GM18909 (cell line): Measurements from ENCODE around the gene ATP6V0B.

Experiments
- ATAC-seq: cut with Tn5 transposase; IDR thresholded peaks from one replicate; pipeline ENCODE4 v1.9.1; 2021; ENCODE audit warnings: mild to moderate bottlenecking; ENCODE audit not compliant: unreplicated experiment, poor library complexity

The ATP6V0B gene

DNA sequence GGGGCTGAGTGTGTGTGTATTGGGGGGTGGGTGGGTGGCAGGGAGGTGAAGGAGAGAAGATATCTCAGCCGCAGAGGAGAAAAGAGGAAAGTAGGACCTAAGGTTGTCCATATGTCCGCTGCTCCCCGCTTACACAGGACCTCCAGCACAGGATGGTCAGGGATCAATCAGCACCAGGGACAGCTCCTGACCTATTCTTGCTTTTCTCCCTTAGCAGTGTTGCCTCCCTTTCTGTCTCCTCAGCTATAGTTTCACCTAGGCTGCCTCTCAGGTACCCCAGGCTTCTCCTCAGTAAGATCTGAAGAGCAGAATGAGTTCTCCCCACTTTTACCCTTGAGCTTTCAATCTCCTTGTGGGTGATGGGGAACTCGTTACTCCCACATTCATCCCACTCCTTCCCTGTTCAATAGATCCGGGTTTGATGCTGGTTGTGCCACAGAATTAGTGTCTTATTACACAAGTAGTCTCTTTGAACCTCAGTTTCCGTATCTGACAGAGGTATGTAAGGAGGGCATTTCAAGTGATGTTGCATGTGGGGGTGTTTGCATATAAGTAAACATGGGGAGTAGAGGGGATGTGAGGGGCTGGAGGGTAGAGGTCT, 6.3 kb upstream of the ATP6V0B start:
- ATAC-seq, result no peak

DNA sequence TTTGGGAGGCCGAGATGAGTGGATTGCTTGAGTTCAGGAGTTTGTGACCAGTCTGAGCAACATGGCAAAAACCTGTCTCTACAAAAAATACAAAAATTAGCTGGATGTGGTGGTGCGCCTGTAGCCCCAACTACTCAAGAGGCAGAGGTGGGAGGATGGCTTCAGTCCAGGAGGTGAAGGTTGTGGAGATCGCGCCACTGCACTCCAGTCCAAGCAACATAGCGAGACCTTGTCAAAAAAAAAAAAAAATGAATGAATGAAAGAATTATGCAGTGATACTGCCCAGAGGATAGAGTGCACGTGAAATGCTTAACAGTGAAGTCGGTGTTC, 5.4 kb upstream of the ATP6V0B start:
- no peak for ATAC-seq

DNA sequence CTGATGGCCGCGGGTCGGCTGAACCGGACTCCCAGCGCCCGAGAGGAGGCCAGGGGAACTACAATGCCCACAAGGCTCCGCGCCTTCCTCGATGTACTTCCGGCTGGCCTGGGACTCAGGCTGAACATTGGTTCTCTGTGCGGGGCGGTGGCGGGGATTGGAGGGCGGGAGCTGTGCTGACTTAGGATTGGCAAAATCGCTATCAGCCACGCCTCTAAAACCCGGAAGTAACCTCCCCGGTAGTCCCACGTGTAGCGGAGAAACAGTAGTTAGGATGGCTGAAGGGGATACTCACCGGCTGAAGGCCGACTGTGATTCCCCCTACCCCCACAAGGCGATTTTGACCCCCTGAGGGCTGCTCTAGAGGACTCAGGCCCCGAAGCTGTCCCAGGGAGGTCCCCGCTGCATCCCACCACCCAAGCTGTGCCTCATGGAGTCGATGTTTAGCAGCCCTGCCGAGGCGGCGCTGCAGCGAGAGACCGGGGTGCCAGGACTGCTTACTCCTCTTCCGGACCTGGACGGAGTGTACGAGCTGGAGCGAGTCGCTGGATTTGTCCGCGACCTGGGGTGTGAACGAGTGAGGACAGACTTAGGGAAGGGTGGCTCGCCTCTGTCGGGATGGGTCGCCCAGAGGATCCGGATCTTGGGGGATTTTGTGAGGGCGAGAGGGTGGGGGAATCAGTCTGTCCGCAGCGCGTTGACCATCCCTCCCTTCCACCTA, 4.9 kb upstream of the ATP6V0B start, which contains the start of gene DPH2:
Gene DPH2 (plus strand): TSS at position 265 of the 721 bp plus-strand sequence. CDS start 166 bp downstream, at position 431.
- ATAC-seq, result peak; percentile 82

DNA sequence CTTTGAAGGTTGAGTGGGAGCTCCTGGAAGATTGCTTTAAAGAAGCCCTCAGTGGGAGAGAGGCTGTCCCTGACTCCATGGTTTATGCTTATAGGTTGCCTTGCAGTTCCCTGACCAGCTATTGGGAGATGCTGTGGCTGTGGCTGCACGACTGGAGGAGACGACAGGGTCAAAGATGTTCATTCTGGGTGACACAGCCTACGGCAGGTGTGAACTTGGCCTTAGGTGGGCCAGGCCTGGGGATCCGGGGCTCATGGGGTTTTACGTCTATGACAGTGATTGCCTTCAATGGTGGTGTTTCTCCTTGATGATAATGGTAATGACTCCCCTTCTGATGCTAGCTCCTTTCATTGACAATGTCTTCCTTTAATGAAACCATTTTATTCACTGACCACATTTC, 4.3 kb upstream of the ATP6V0B start:
- no peak for ATAC-seq

DNA sequence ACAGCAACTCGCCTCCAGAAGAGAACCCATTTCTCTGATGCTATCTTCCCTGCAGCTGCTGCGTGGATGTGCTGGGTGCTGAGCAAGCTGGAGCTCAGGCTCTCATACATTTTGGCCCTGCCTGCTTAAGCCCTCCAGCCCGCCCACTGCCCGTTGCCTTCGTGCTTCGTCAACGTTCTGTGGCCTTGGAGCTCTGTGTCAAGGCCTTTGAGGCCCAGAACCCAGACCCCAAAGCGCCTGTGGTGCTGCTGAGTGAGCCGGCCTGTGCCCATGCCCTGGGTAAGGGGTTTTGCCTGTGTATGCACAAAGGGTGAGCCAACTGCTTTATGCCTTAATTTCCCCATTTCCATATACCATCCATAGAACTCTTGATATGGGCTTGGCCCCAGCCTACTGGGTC, 3.8 kb upstream of the ATP6V0B start:
- no peak for ATAC-seq

DNA sequence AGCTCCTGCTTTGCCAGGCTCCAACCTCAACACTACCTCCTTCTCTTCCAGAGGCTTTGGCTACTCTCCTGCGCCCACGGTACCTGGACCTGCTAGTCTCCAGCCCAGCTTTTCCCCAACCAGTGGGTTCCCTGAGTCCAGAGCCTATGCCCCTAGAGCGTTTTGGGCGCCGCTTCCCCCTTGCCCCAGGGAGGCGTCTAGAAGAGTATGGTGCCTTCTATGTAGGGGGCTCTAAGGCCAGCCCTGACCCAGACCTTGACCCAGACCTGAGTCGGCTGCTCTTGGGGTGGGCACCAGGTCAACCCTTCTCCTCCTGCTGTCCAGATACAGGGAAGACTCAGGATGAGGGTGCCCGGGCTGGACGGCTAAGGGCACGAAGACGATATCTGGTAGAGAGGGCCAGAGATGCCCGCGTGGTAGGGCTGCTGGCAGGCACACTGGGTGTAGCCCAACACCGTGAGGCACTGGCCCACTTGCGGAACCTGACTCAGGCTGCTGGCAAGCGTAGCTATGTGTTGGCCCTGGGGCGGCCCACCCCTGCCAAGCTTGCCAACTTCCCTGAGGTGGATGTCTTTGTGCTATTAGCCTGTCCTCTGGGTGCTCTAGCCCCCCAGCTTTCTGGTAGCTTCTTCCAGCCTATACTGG, 3.3 kb upstream of the ATP6V0B start:
- ATAC-seq, result no peak

DNA sequence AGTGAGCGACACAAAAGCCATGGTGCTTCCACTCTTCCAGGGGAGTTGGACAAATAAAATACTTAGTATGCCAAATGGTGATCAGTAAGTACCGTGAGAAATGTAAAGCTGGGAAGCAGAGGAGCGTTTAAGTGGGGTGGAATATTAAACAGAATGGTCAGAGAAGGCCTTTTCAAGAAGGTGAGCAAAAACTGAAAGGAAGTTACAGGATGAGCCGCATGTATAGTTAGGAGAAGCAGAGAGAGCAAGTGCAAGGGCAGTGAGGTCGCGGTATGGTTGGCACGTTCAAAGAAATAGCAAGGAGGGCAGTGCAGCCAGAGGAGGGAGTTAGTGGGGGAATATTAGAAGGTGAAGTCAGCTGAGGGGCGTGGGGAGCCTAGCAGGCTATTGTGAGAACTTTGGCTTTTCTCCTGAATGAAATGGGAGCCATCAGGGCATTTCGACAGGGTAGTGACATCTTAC, 748 bp upstream of the ATP6V0B start:
- ATAC-seq, result peak; percentile 1

DNA sequence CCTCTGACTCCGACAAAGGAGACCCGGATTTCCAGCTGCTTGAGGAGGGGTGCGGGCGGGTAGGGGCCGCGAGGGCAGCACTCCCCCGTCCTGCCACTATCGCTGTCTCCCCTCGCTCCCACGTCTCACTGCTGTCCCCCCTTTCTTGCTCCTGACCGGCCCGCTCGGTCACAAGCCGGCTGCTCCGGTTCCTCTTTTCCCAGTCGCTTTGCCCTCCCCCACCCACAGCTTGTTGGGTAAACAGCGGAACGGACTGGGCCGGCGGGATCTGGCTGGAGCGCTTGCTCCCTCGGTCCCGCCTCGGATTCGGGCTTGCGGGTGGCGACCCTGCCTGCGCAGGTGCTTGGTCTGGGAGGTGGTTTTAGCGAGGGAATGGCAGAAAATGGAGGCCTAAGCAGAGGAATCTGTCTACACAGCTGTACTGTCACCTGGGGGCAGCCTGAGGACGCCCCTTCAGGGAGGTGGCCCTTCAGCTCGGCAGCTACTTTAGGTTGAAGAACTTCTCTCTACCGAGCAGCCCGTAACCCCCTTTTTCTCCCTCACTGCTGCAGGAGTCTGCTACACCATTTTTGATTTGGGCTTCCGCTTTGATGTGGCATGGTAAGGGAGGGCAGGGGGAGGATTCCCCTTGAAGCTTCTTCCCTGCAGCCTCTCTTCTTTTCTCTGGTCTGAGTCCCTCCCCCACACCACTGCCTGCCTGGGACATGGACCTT, 645 bp downstream of the ATP6V0B start:
- ATAC-seq, result no peak

DNA sequence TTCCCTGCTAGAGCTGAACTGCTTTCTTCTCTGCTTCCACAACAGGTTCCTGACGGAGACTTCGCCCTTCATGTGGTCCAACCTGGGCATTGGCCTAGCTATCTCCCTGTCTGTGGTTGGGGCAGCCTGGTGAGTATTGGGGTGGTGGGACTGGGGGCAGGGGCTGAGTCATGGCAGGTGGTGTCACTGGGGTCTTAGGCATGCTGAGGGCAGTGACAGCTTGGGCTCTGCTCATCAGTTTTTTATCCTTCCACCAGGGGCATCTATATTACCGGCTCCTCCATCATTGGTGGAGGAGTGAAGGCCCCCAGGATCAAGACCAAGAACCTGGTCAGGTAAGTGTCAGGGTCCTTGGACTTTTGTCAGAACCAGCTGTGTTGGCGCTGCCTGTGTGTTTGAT, 1.3 kb downstream of the ATP6V0B start:
- ATAC-seq, result no peak

DNA sequence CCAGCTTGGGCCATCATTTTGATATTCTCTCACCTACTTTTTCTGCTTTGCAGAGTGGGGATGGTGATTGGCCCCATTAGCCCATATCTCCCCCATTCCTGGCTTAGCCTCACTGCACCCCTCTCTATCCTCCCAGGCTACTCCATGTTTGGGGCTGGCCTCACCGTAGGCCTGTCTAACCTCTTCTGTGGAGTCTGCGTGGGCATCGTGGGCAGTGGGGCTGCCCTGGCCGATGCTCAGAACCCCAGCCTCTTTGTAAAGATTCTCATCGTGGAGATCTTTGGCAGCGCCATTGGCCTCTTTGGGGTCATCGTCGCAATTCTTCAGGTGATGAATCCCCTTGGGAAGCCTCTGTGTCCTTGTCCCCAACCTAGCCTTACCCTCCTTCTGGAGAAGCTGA, 2.1 kb downstream of the ATP6V0B start:
- ATAC-seq, result no peak

DNA sequence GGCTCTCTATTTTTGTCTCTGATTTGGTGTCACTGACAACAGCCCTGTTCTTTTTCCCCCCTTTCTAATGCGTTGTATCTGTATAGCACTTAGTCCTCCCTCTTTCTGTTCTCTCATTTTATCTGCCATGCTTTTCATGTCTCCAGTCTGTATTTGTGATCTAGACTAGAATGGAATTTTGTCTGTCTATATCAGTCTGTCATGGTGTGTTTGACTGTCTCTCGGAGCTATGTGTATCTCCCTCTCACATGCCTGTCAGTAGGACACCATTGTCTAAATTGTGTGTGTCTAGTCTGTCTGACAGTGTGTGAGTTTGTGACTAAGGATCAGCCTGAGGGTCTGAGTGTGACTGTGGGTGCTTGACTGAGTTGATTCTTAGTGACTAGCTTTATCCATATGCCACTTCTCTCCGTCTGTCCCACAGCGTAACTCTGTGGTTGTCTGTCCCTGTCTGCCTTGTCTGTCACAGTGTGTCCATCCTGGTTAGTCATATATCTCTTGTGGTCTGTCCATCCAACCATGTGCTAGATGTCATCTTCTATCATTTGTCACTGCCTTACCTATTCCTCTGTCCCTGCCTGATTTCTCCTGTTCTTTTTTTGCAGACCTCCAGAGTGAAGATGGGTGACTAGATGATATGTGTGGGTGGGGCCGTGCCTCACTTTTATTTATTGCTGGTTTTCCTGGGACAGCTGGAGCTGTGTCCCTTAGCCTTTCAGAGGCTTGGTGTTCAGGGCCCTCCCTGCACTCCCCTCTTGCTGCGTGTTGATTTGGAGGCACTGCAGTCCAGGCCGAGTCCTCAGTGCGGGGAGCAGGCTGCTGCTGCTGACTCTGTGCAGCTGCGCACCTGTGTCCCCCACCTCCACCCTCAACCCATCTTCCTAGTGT, 2.9 kb downstream of the ATP6V0B start:
- no peak for ATAC-seq

DNA sequence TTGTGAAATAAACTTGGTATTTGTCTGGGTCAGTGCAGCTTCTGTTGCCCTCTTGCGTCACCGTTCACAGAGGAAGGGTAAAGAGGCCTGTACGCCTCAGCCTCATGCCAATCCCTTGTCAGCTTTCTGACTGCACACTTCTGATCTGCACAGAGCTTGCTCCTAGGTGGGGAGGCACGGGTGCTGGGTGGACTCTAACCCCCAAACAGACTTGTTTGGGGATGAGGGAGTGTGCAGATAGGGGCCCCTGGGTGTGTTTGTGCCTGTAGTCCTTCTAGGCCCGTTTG, 3.4 kb downstream of the ATP6V0B start:
- ATAC-seq, result no peak

DNA sequence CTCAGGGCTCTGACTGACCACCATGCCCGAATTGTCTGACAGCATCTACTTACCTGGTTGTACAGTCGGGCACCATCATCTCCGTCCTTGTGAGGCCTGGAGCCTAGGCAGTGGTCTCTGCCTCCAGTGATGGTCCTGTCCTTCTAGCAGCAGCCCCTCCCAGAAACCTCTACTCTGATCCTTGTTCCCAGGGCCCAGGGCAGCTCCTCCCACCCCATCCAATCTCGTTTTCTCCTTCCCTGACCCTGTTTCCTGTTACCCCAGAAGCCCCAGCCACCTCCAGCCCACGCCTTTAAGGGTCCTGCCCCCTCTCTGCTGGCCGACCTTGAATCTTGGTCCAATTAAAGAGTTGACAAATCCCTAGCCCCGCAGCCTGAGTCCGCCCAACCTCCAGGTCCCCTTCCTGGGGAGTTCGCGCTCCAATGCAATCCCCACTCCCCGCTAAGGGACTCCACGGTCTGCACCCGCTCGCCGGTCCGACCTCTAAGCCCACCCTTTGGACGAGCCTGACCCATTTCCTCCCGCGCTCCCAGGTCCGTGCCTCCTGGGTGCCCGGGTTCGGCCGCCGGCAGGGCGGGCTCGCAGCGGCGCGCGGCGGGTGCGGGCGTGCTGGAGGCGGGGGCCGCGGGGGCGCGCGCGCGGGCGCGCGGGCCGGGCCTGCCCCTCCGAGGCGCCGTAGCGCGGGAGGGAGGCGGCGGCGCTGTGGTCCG, 3.9 kb downstream of the ATP6V0B start, which contains the start of gene B4GALT2:
Gene B4GALT2 (plus strand): TSS at position 660 of the 710 bp plus-strand sequence. CDS start 1,951 bp downstream, outside the sequence.
- ATAC-seq, result no peak

DNA sequence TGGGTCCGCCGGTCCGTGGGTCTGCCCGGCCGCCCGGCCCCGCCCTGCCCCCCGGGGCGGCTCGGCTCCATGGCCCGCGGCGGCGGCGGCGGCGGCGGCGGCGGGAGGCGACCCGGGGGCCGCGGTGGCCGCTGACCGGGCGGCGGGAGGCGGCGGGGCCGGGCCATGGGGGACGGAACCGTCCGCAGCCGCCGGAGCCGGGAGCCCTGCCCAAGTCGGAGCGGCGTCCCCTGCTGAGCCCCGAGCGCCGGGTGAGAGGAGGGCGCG, 4.4 kb downstream of the ATP6V0B start:
- no peak for ATAC-seq

DNA sequence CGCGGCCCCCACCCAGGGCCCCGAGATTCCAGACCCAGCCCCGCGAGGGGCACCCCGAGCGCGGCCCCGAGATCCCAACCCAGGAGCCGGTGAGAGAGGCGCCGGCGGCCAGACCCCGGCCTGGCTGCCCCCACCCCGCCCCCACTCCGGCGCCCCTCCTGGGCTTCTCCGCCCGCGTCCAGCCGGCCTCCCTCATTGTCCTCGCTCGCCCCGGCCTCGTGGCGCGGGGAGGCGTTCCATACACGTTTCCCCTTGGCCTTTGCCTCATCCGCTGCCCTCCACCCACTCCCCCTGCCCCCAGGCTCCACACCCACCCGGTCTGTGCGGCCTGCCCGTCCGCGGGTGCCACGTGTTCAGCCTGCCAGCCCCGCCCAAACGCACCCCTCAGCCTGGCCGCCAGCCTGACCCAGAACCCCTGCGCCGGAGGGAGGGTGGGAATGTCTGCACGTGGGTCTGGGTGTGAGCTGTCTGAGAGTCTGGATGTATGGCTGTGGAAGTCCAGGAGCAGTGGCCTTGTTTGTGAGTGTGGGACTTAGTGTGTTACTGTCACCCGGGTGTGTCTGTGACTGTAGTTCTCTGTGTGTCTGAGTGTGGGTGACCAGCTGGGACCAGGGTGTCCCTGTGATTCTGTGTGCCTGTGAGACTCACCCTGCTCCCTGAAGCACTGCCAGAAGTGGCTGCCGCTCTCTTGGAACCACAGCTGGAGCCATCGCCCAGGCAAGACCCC, 4.9 kb downstream of the ATP6V0B start:
- no peak for ATAC-seq

DNA sequence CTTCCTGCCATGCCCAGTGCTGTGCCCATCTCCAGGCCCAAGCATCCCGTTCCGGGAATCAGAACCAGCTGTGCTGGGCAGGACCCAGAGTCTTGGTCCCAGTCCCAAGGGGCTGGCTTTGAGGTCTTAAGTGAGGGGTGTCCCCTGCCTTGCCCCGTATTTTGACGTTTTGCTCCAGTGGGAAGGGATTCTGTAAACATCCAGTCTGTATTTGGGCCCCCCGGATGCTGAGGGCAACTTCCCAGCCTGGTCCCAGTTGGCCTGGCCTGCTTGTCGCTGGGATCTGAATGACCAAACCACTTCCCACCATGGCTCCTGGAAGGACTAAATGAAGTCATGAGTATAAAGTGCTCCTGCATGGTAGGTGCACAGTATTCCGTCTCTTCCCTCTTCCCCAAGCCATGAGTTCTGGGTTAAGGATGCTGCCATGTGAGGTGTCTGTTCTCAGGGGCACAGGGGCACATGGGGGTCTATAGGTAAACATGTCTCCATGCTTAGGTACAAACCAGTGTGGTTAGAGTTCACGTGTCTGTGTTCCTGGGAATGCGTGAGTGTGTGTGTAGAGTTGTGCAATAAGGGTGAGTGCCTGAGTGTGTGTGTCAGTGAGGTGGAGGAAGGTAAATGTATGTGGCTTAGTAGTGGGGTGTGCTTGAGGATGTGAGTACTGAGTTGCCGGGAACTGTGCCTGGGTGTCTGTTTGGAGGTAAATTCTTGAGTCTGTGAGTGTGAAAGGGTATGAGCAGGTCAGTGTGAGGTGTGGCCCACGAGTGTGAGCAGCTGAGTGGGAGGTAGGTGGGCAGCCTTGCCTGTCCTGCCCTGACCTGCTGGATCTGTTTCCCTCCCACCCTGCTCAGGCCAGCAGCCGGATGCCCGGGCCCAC, 5.7 kb downstream of the ATP6V0B start:
- no peak for ATAC-seq

DNA sequence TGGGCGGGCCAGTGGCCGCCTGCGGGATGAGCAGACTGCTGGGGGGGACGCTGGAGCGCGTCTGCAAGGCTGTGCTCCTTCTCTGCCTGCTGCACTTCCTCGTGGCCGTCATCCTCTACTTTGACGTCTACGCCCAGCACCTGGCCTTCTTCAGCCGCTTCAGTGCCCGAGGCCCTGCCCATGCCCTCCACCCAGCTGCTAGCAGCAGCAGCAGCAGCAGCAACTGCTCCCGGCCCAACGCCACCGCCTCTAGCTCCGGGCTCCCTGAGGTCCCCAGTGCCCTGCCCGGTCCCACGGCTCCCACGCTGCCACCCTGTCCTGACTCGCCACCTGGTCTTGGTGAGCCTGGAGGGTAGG, 6.4 kb downstream of the ATP6V0B start:
- ATAC-seq, result no peak

DNA sequence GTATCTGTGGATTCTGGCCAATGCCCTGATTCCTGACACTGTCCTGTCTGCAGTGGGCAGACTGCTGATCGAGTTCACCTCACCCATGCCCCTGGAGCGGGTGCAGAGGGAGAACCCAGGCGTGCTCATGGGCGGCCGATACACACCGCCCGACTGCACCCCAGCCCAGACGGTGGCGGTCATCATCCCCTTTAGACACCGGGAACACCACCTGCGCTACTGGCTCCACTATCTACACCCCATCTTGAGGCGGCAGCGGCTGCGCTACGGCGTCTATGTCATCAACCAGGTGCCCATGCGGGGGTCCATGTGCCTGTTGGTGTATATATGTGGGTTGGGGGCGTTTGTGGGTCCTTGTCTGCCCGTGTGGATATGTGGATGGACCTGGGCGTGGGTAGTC, 6.9 kb downstream of the ATP6V0B start:
- ATAC-seq, result no peak
